ENCODE data around the gene MRRF.
A peak's percentile ranks its signal among the peaks of the same experiment; 100 is the strongest.

MRRF gene

DNA sequence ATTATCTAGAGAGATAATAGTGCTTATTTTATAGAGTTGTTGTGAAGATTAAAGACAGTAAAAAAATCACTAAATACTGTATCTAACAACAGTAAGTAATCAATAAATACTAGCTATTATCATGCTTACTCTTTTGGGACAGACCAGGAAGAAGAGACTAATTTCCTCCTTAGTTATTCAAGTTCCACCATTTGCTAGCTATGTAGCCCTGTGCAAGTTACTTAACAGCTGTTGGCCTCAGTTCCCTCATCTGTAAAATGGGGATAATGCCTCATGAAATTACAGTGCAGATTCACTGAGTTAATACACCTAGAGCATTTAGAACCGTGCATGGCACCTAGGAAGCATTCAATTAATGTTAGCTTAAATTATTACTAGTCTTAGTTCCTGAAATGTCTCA is 2.6 kb upstream of the MRRF start:
- no peak overlapping the region for H3K9ac ChIP-seq (ENCODE audit: insufficient read length, low read depth)
- TF ChIP-seq YY1 (IDR thresholded peaks at IDR 0.05; ENCODE audit: insufficient read depth, insufficient read length), result no peak
- no peak for TF ChIP-seq ZNF274 (IDR thresholded peaks at IDR 0.05; ENCODE audit: low read depth, low read length)
- TF ChIP-seq SUZ12 (IDR thresholded peaks at IDR 0.05; ENCODE audit: extremely low read depth, insufficient read depth, insufficient read length), result no peak
- H3K36me3 ChIP-seq (ENCODE audit: insufficient read depth, insufficient read length, low read length), result peaks cover 70% of the 10 kb centered on the region
- H3K4me1 ChIP-seq (ENCODE audit: insufficient read depth, insufficient read length), result no peaks in the 10 kb centered on the region
- DNase-seq (ENCODE audit: low read depth, low spot score), result no peak
- H3K9me3 ChIP-seq (ENCODE audit: insufficient read depth, low read length), result no peaks in the 10 kb centered on the region
- H3K4me3 ChIP-seq (ENCODE audit: insufficient read length, low read depth), result no peak overlapping the region
- no peaks in the 10 kb centered on the region for H3K27me3 ChIP-seq (ENCODE audit: insufficient read depth, insufficient read length)

DNA sequence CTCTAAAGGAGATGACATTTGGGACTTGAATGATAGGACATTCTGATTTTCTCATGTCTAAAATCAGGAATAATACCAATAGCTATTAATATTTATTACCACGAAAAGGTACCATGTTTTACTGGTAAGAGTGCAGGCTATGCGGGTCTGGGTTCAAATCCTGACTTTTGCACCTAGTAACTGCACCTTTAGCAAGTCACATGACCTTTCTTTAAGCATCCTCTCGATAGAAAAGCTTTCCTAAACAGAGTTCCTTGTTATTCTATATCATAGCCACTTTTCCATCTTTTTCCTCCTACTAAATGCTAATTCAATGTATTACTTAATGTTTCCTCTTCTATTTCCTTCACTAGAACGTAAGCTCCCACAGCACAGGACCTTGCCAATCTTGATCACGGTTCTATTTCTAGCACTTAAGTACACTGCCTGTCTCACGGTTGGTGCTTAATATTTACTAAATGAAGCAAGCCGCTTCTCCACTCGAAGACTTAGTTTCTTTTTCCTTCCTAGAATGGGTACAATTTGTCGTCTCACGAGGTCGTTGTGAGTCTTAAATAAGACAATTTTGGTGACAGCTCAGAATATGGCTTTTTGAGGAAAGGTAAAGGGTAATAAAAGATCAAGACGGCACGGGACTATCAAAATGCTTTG is 858 bp upstream of the MRRF start:
- no peaks in the 10 kb centered on the region for H3K9me3 ChIP-seq (ENCODE audit: insufficient read depth, low read length)
- no peak for TF ChIP-seq SUZ12 (IDR thresholded peaks at IDR 0.05; ENCODE audit: extremely low read depth, insufficient read depth, insufficient read length)
- DNase-seq (ENCODE audit: low read depth, low spot score), result no peak

DNA sequence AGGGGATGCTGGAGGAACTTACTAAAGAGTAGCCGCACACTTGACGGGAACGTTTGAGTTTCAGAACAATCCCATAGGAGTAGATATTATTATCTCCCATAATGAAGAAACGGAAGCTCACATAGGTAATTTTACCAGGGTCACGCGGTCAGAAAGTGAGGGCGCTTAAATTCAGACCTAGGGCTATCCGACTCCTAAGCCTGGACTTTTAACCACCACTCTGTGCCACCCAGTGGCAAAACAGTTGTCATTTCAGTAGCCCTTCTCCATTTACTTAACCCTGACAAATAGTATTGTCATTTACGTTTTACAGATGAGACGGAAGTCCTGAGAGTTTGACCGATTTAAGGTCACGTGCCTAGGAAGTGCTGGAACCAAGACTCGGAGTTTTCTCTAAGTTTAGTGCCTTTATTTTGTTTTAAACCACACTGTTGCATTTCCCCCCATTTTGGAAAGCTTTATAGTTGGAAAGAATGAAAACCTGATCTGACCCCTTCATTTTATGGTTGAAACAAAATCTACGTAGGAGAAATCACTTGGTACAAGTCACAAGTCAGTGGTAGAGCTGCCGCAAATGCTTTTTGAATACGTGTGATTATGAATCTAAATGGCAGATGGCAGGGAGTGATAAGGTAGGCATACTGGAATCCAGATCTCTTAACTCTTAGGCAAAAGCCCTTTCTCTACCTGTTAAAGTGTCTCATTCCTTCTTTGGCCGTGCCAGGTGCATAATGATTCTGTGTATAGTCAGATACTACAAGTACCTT is 650 bp downstream of the MRRF start:
- no peaks in the 10 kb centered on the region for H3K9me3 ChIP-seq (ENCODE audit: insufficient read depth, low read length)
- no peaks in the 10 kb centered on the region for H3K27me3 ChIP-seq (ENCODE audit: insufficient read depth, insufficient read length)
- H3K4me3 ChIP-seq (ENCODE audit: insufficient read length, low read depth), result peak overlapping the region; percentile 89
- TF ChIP-seq ZNF274 (IDR thresholded peaks at IDR 0.05; ENCODE audit: low read depth, low read length) (no peak), SUZ12 (IDR thresholded peaks at IDR 0.05; ENCODE audit: extremely low read depth, insufficient read depth, insufficient read length) (no peak), YY1 (IDR thresholded peaks at IDR 0.05; ENCODE audit: insufficient read depth, insufficient read length) (no peak)
- H3K36me3 ChIP-seq (ENCODE audit: insufficient read depth, insufficient read length, low read length), result peaks cover 53% of the 10 kb centered on the region
- no peak for DNase-seq (ENCODE audit: low read depth, low spot score)
- no peaks in the 10 kb centered on the region for H3K4me1 ChIP-seq (ENCODE audit: insufficient read depth, insufficient read length)
- H3K9ac ChIP-seq (ENCODE audit: insufficient read length, low read depth), result peak overlapping the region; percentile 94

More for the DNA sequence above, 858 bp upstream of the MRRF start:
- H3K36me3 ChIP-seq (ENCODE audit: insufficient read depth, insufficient read length, low read length), result peaks cover 62% of the 10 kb centered on the region
- H3K4me1 ChIP-seq (ENCODE audit: insufficient read depth, insufficient read length), result no peaks in the 10 kb centered on the region
- no peaks in the 10 kb centered on the region for H3K27me3 ChIP-seq (ENCODE audit: insufficient read depth, insufficient read length)
- H3K9ac ChIP-seq (ENCODE audit: insufficient read length, low read depth), result peak overlapping the region; percentile 94
- peak overlapping the region; percentile 89 for H3K4me3 ChIP-seq (ENCODE audit: insufficient read length, low read depth)

GRCh38 chr9:122268041-122268814 is 3.5 kb downstream of the MRRF start:
- no peak for DNase-seq (ENCODE audit: low read depth, low spot score)
- H3K9me3 ChIP-seq (ENCODE audit: insufficient read depth, low read length), result no peaks in the 10 kb centered on the region
- no peaks in the 10 kb centered on the region for H3K4me1 ChIP-seq (ENCODE audit: insufficient read depth, insufficient read length)
- H3K4me3 ChIP-seq (ENCODE audit: insufficient read length, low read depth), result no peak overlapping the region
- no peak overlapping the region for H3K9ac ChIP-seq (ENCODE audit: insufficient read length, low read depth)
- no peaks in the 10 kb centered on the region for H3K27me3 ChIP-seq (ENCODE audit: insufficient read depth, insufficient read length)
- H3K36me3 ChIP-seq (ENCODE audit: insufficient read depth, insufficient read length, low read length), result peaks cover 52% of the 10 kb centered on the region
- TF ChIP-seq ZNF274 (IDR thresholded peaks at IDR 0.05; ENCODE audit: low read depth, low read length) (no peak), YY1 (IDR thresholded peaks at IDR 0.05; ENCODE audit: insufficient read depth, insufficient read length) (no peak), SUZ12 (IDR thresholded peaks at IDR 0.05; ENCODE audit: extremely low read depth, insufficient read depth, insufficient read length) (no peak)

DNA sequence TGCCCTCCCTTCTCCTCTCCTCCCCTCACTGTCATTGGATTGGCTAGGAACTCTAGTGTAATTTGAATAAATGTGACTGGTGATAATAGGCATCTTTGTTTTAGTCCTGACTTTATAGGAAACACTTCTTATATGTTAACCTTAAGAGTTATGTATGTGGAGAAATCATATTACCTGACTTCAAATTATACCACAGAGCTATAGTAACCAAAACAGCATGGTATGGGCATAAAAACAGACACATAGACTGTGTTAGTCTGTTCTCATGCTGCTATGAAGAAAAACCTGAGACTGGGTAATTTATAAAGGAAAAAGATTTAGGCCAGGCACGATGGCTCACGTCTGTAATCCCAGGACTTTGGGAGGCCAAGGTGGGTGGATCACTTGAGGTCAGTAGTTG is 9.4 kb downstream of the MRRF start:
- H3K36me3 ChIP-seq (ENCODE audit: insufficient read depth, insufficient read length, low read length), result peaks cover 52% of the 10 kb centered on the region

GRCh38 chr9:122276096-122276495 is 11.4 kb downstream of the MRRF start:
- H3K9me3 ChIP-seq (ENCODE audit: insufficient read depth, low read length), result peaks cover 16% of the 10 kb centered on the region
- no peak for DNase-seq (ENCODE audit: low read depth, low spot score)
- H3K36me3 ChIP-seq (ENCODE audit: insufficient read depth, insufficient read length, low read length), result peaks cover 53% of the 10 kb centered on the region
- no peaks in the 10 kb centered on the region for H3K4me1 ChIP-seq (ENCODE audit: insufficient read depth, insufficient read length)
- no peaks in the 10 kb centered on the region for H3K27me3 ChIP-seq (ENCODE audit: insufficient read depth, insufficient read length)
- TF ChIP-seq YY1 (IDR thresholded peaks at IDR 0.05; ENCODE audit: insufficient read depth, insufficient read length) (no peak), SUZ12 (IDR thresholded peaks at IDR 0.05; ENCODE audit: extremely low read depth, insufficient read depth, insufficient read length) (no peak), ZNF274 (IDR thresholded peaks at IDR 0.05; ENCODE audit: low read depth, low read length) (no peak)
- H3K9ac ChIP-seq (ENCODE audit: insufficient read length, low read depth), result no peak overlapping the region
- no peak overlapping the region for H3K4me3 ChIP-seq (ENCODE audit: insufficient read length, low read depth)

More for the DNA sequence above, 9.4 kb downstream of the MRRF start:
- no peak overlapping the region for H3K4me3 ChIP-seq (ENCODE audit: insufficient read length, low read depth)
- no peak for DNase-seq (ENCODE audit: low read depth, low spot score)
- no peaks in the 10 kb centered on the region for H3K4me1 ChIP-seq (ENCODE audit: insufficient read depth, insufficient read length)
- no peaks in the 10 kb centered on the region for H3K27me3 ChIP-seq (ENCODE audit: insufficient read depth, insufficient read length)
- TF ChIP-seq SUZ12 (IDR thresholded peaks at IDR 0.05; ENCODE audit: extremely low read depth, insufficient read depth, insufficient read length) (no peak), ZNF274 (IDR thresholded peaks at IDR 0.05; ENCODE audit: low read depth, low read length) (no peak), YY1 (IDR thresholded peaks at IDR 0.05; ENCODE audit: insufficient read depth, insufficient read length) (no peak)
- no peak overlapping the region for H3K9ac ChIP-seq (ENCODE audit: insufficient read length, low read depth)
- peaks cover 16% of the 10 kb centered on the region for H3K9me3 ChIP-seq (ENCODE audit: insufficient read depth, low read length)
